Mesothelial cell of epicardium (in vitro differentiated cells): Measurements from ENCODE around the gene SH3BGR. TPM values are rescaled to one million over a fixed set of nuclear protein-coding genes. Genes with fewer than 3 reads are reported as not detected.

Experiments used
- DNase-seq, 2 experiments: peaks; one replicate each; pipeline ENCODE4 v3.0.0; 2021; ENCODE audit warnings: low spot score in 2 of 2; ENCODE audit not compliant: unreplicated experiment in 2 of 2
- H3K27ac Mint-ChIP-seq: 2 replicates; pipeline ENCODE4 v1.8.0; 2021; ENCODE audit warnings: mixed read lengths
- H3K27me3 Mint-ChIP-seq: 2 replicates; pipeline ENCODE4 v1.8.0; 2021; ENCODE audit warnings: low read depth, mixed read lengths
- H3K36me3 Mint-ChIP-seq: 2 replicates; pipeline ENCODE4 v1.8.0; 2021; ENCODE audit warnings: mixed read lengths
- H3K4me1 Mint-ChIP-seq: 2 replicates; pipeline ENCODE4 v1.8.0; 2021; ENCODE audit warnings: mixed read lengths
- H3K4me3 Mint-ChIP-seq: 2 replicates; pipeline ENCODE4 v1.8.0; 2021; ENCODE audit warnings: mild to moderate bottlenecking, moderate library complexity, mixed read lengths
- H3K9me3 Mint-ChIP-seq: 2 replicates; pipeline ENCODE4 v1.8.0; 2021; ENCODE audit warnings: mixed read lengths
- CTCF ChIP-seq: fragments of 200-600 bp; sonication (generic); IDR thresholded peaks from one replicate; pipeline ENCODE4 v1.5.0; 2021; ENCODE audit warnings: antibody characterized with exemption; ENCODE audit not compliant: unreplicated experiment
- total RNA-seq: library from RNA; stranded (reverse); gene quantifications from 3 replicates; pipeline ENCODE4 v1.2.1, GENCODE V29; 2021

Gene SH3BGR
- total RNA-seq, 1 donor from 2014 or later = 4.6 TPM

GRCh38 chr21:39452970-39453342, 1.2 kb downstream of the SH3BGR start:
- Mint-ChIP-seq H3K27me3 (no peaks in the 10 kb centered on the region), H3K27ac (no peak overlapping the region), H3K4me1 (peaks cover 4% of the 10 kb centered on the region), H3K36me3 (no peaks in the 10 kb centered on the region), H3K9me3 (peaks cover 2% of the 10 kb centered on the region), H3K4me3 (no peak overlapping the region)
- no peak for TF ChIP-seq CTCF
- no peak for DNase-seq

GRCh38 chr21:39453571-39454179, 1.9 kb downstream of the SH3BGR start:
- no peak overlapping the region for H3K4me3 Mint-ChIP-seq
- H3K4me1 Mint-ChIP-seq = peaks cover 4% of the 10 kb centered on the region
- no peak overlapping the region for H3K27ac Mint-ChIP-seq
- DNase-seq = no peak
- H3K36me3 Mint-ChIP-seq = no peaks in the 10 kb centered on the region
- H3K9me3 Mint-ChIP-seq = no peaks in the 10 kb centered on the region
- TF ChIP-seq CTCF = no peak
- H3K27me3 Mint-ChIP-seq = no peaks in the 10 kb centered on the region

DNA sequence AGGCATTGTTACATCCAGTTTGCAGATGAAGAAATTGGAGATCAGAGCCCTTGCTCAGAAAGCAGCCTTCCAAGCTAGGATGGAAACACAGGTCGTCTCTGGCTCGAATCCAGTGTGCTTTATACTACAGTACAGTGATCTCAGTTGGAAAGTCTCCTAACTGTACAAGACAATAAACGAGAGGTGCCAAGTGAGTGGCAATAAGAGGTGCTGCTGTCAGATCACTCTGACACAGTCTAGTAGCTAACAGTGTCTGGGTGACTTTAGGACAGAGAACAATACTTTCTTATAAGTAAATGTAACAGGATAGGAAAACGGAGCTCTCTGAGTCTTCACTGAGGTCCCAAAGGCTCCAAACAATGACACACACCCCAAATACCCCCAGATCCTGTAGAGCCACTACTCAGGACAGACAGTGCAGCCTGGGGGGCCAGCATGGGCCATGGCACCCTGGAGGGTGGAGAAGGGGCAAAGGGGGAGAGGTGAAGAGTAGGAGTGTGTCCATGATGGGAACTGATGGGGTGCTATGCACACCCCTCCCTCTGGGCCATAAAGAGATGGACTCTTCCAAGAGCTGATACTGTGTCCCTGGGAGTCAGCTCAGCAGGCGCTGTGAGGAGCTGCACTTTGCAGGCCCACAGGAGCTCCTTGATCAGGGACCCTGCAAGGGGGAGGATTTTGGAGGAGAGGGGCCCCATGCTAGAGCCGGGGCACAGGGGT, 3.3 kb downstream of the SH3BGR start:
- Mint-ChIP-seq H3K27me3 (no peaks in the 10 kb centered on the region), H3K27ac (no peak overlapping the region), H3K9me3 (no peaks in the 10 kb centered on the region), H3K4me3 (no peak overlapping the region), H3K4me1 (peaks cover 4% of the 10 kb centered on the region), H3K36me3 (no peaks in the 10 kb centered on the region)
- TF ChIP-seq CTCF = no peak
- no peak for DNase-seq

DNA sequence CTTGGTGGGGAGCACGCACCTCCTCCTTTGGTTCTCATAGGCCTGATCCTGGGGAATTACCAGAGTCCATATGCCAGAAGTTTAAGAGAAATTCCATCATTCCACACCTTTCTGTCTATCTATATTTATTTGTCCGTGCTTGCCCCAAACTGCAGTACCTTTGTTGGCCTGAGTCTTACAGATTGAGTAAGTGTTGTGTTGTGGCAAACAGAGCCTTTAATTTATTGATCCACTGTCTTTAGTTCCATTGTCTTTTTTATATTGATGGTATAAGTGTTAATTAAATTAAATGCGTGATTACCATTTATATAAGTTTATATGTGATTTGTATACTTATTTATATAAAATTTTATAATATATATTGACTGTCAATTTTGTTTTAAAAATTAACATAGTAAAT, 4.9 kb downstream of the SH3BGR start:
- Mint-ChIP-seq H3K9me3 (no peaks in the 10 kb centered on the region), H3K4me3 (no peak overlapping the region), H3K4me1 (peaks cover 1% of the 10 kb centered on the region), H3K36me3 (no peaks in the 10 kb centered on the region), H3K27ac (no peak overlapping the region), H3K27me3 (no peaks in the 10 kb centered on the region)
- no peak for DNase-seq
- TF ChIP-seq CTCF = peak; percentile 56

DNA sequence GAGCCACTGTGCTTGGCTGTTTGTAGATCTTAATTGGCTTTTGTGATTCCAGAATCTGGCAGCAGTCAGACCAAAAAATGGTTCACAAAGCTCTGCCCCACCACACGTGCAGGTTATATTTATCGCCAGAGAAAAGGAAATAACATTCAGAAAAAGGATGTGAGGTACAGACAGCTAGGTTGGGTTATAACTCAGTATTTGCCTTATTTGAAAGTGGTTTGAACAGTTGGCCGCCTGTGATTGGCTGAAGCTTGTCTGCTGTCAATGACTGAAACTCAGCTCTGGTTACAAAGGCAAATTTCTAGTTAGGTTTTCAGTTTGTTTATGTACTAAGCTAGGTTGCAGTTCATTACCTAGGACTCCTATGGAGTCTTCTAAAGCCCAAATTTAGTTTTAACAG, 9.6 kb downstream of the SH3BGR start:
- Mint-ChIP-seq H3K4me1 (no peaks in the 10 kb centered on the region), H3K4me3 (no peak overlapping the region), H3K27ac (no peak overlapping the region), H3K27me3 (no peaks in the 10 kb centered on the region), H3K9me3 (no peaks in the 10 kb centered on the region), H3K36me3 (peaks cover 4% of the 10 kb centered on the region)
- TF ChIP-seq CTCF = no peak
- no peak for DNase-seq
